Measurements from ENCODE around the gene SLF2. TPM values are rescaled to one million over a fixed set of nuclear protein-coding genes. Genes with fewer than 3 reads are reported as not detected.

The SLF2 gene
- total and polyA plus RNA-seq, 2 of the 13 experiments (the other 11 are each of a cell fraction or from before 2014, with no cell fraction given), result 12.2 to 48.1 TPM

GRCh38 chr10:100909501-100910263, 3.1 kb upstream of the SLF2 start:
- Histone ChIP-seq H3K4me1 (ENCODE audit: insufficient read depth, low read length) (peaks cover 76% of the 10 kb centered on the region), H3K9ac (ENCODE audit: insufficient read depth, low read depth, low read length) (0 out of 2 replicates have a peak overlapping the region, but pooled peaks have one; percentile 1), H3K4me3 (replicated peaks in 1 of 3; ENCODE audit: insufficient read depth in 1 of 3, low read depth in 2 of 3, low read length in 3 of 3) (no peak overlapping the region), H3K4me2 (ENCODE audit: low read depth, low read length) (0 out of 2 replicates have a peak overlapping the region, but pooled peaks have one; percentile 32), H4K20me1 (ENCODE audit: insufficient read depth, low read length) (peaks cover 11% of the 10 kb centered on the region; the same call in 1 of the 2 replicates), H3K27ac (ENCODE audit: extremely low read length, insufficient read depth, low read length) (peak overlapping the region; percentile 36), H3K9me3 (ENCODE audit: low read length) (no peaks in the 10 kb centered on the region), H2AFZ (ENCODE audit: low read length) (peak overlapping the region; percentile 39), H3K36me3 (replicated peaks in 1 of 2; ENCODE audit: control insufficient read depth in 1 of 2, insufficient read depth in 2 of 2, low read length in 2 of 2) (no peaks in the 10 kb centered on the region), H3K79me2 (ENCODE audit: insufficient read depth, low read length) (peaks cover 17% of the 10 kb centered on the region), H3K27me3 (ENCODE audit: control insufficient read depth in 1 of 2, insufficient read depth in 2 of 2, low read length in 2 of 2) (no peaks in the 10 kb centered on the region)
- DNase-seq (ENCODE audit: low spot score) (no peak), ATAC-seq (no peak), FAIRE-seq (peak; percentile 26)
- TF ChIP-seq ZBTB14 (CRISPR knock-in tag; IDR thresholded peaks at IDR 0.05) (no peak), TARDBP (CRISPR knock-in tag; IDR thresholded peaks at IDR 0.05) (no peak), ZNF281 (CRISPR knock-in tag; IDR thresholded peaks at IDR 0.05; ENCODE audit: borderline replicate concordance) (no peak), KLF12 (CRISPR knock-in tag; IDR thresholded peaks at IDR 0.05; ENCODE audit: borderline replicate concordance) (no peak), PAWR (CRISPR knock-in tag; IDR thresholded peaks at IDR 0.05; ENCODE audit: borderline replicate concordance) (no peak), NFATC3 (CRISPR knock-in tag; IDR thresholded peaks at IDR 0.05) (no peak), PATZ1 (CRISPR knock-in tag; IDR thresholded peaks at IDR 0.05) (no peak), HIC2 (CRISPR knock-in tag; IDR thresholded peaks at IDR 0.05; ENCODE audit: low read depth) (no peak), ZBTB1 (CRISPR knock-in tag; IDR thresholded peaks at IDR 0.05; ENCODE audit: borderline replicate concordance) (no peak)
- POLR2A ChIA-PET, result interaction anchor here (1.3 kb wide), 1 partner anchor 75 kb away, joined by 3 read pairs; no protein-coding TSS in a partner anchor
- BruUV-seq (replicated peaks), result no TSS peak
- intact Hi-C loops (cut with micrococcal nuclease; ENCODE audit: unreplicated experiment) (no loop called here), in situ Hi-C loops (cut with HindIII; ENCODE audit: extremely low pct_ligation_motif_present, low pct_unique_long_range_greater_than_20kb) (no loop called here)
- CTCF ChIA-PET (ENCODE audit: low intra/inter-chr PET ratio, low total read pairs), result no interaction called here
- WGBS (ENCODE audit: low lambda C conversion rate), result 72% methylated on average over 6 of the region's 6 CpGs

Measured in HepG2 (cell line).